GM18507 (cell line): ENCODE results near the gene MYO6.
"Not testable (repeated sequence)": the region's sequence is repeated elsewhere in the genome, so short reads cannot be mapped to it uniquely, and the experiment has no call there.

Experiments
- DNase-seq: peaks from one replicate; pipeline ENCODE4 v3.0.0; 2011; ENCODE audit warnings: low read depth; ENCODE audit not compliant: insufficient read length; ENCODE audit errors: extremely low spot score
- FAIRE-seq: peaks from 2 replicates; lab custom pipeline; 2011; peaks lifted over from hg19 to GRCh38; lab: Jason Lieb, UNC

MYO6 gene

GRCh38 chr6:75748743-75749538 is at the start of gene MYO6:
Gene MYO6, plus strand, starts transcription at chr6:75749239. Its CDS starts 68,309 bp downstream, at chr6:75817548.
- peak; percentile 58 for DNase-seq
- FAIRE-seq, result no peak

- FAIRE-seq, result not testable (repeated sequence)
Measured at GRCh38 chr6:75708334-75708733, 40.7 kb upstream of the MYO6 start.

GRCh38 chr6:75711173-75711572 is 37.9 kb upstream of the MYO6 start:
- FAIRE-seq, result no peak

More at GRCh38 chr6:75708334-75708733, 40.7 kb upstream of the MYO6 start:
- not testable (repeated sequence) for DNase-seq

GRCh38 chr6:75719133-75719532 is 29.9 kb upstream of the MYO6 start:
- no peak for DNase-seq
- no peak for FAIRE-seq

More at GRCh38 chr6:75711173-75711572, 37.9 kb upstream of the MYO6 start:
- no peak for DNase-seq

- DNase-seq, result no peak
- no peak for FAIRE-seq
Measured at GRCh38 chr6:75723382-75723781, 25.7 kb upstream of the MYO6 start.

GRCh38 chr6:75727206-75727605 is 21.8 kb upstream of the MYO6 start:
- DNase-seq (no peak), FAIRE-seq (no peak)

- DNase-seq, FAIRE-seq: not testable (repeated sequence)
Measured at GRCh38 chr6:75731029-75731428, 18.0 kb upstream of the MYO6 start.

- FAIRE-seq (peak; percentile 64), DNase-seq (no peak)
Measured at GRCh38 chr6:75735491-75736186, 13.4 kb upstream of the MYO6 start.

GRCh38 chr6:75743971-75744370 is 5.1 kb upstream of the MYO6 start:
- no peak for FAIRE-seq
- DNase-seq, result no peak

GRCh38 chr6:75745404-75745803 is 3.6 kb upstream of the MYO6 start:
- FAIRE-seq (no peak), DNase-seq (no peak)

- DNase-seq, result no peak
- no peak for FAIRE-seq
Measured at GRCh38 chr6:75746221-75746620, 2.8 kb upstream of the MYO6 start.

- DNase-seq (no peak), FAIRE-seq (no peak)
Measured at GRCh38 chr6:75747152-75747992, 1.7 kb upstream of the MYO6 start.

- DNase-seq (no peak), FAIRE-seq (no peak)
Measured at GRCh38 chr6:75748003-75748742, 866 bp upstream of the MYO6 start.

- FAIRE-seq, result no peak
- DNase-seq, result no peak
Measured at GRCh38 chr6:75751443-75751842, 2.4 kb downstream of the MYO6 start.

- DNase-seq (no peak), FAIRE-seq (no peak)
Measured at GRCh38 chr6:75752365-75752764, 3.3 kb downstream of the MYO6 start.

- FAIRE-seq (no peak), DNase-seq (no peak)
Measured at GRCh38 chr6:75755704-75756103, 6.7 kb downstream of the MYO6 start.

- FAIRE-seq (no peak), DNase-seq (no peak)
Measured at GRCh38 chr6:75757295-75757694, 8.3 kb downstream of the MYO6 start.

- DNase-seq (no peak), FAIRE-seq (no peak)
Measured at GRCh38 chr6:75758061-75758460, 9.0 kb downstream of the MYO6 start.

GRCh38 chr6:75759207-75759606 is 10.2 kb downstream of the MYO6 start:
- DNase-seq (no peak), FAIRE-seq (peak; percentile 47)
